Measurements from ENCODE around the gene LIPA.
"Not testable (repeated sequence)": the region's sequence is repeated elsewhere in the genome, so short reads cannot be mapped to it uniquely, and the experiment has no call there.

LIPA gene

DNA sequence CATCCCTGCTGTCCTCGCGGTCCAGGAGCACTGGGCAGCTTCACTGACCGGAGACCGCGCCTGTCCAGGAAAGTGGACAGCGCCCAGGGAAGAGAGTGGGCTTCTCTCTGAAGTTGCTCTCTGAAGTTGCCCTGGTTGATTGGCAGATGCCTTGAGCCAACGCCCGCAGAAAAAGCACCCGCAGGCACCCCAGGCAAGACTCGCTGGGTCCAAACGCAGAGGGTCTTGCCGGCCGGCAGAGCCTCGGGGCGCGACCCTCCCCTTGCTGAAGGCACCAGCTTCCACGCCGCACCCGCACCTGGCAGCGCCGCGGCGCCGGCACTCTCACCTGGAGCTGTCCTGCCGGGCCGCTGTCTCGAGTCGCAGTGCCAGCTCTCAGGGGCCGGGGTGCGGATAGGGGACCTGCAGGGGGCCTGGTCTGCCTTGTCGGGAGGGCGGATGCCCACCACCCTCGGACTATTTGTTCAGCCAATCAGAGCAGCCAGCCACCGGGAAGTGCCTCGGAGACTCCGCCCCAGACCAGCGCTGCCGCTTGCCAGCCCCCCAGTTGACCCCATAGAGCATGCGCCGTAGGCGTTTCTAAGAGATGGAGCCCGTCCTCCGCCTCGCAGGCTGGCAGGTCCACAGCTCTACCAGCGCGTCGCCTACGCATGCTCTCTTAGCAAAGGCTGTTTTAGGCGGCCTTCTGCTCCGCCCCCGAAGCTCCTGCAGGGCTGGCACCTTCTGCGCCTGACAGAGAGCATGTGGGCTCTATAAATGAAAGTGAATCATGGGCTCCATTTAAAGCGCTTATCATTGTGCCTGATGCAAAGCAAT is at the start of gene LIPA:
LIPA (minus strand) TSS at position 367 of the 816 bp plus-strand sequence. CDS start 4,127 bp downstream, outside the sequence.
- DNase-seq: peak; percentile 87 to 97 (median 90)

DNA sequence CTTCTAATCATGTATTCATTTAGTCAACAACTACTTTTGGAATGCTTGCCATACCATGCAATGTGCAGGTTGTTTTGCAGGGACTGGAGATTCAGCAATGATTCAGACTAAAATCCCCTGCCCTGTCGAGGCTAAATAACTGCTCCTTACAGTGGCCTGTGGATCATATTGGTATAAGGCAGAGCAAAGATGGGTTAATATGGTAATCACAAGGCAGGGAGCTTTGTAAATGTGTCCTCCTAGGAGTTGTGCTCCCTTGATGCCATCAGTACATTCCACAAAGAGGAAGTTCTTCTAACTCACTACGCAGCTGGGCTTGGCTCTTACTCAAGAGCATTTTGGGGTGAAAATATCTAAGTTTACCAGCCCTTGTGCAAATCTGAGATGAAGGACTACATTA is 49.7 kb upstream of the LIPA start:
- no peak for DNase-seq

- no peak for DNase-seq
These were observed 47.5 kb upstream of the LIPA start for GRCh38 chr10:89299031-89299430.

GRCh38 chr10:89297791-89298190 is 46.2 kb upstream of the LIPA start:
- DNase-seq: no peak

- DNase-seq: no peak
These were observed 45.8 kb upstream of the LIPA start for GRCh38 chr10:89297356-89297755.

DNA sequence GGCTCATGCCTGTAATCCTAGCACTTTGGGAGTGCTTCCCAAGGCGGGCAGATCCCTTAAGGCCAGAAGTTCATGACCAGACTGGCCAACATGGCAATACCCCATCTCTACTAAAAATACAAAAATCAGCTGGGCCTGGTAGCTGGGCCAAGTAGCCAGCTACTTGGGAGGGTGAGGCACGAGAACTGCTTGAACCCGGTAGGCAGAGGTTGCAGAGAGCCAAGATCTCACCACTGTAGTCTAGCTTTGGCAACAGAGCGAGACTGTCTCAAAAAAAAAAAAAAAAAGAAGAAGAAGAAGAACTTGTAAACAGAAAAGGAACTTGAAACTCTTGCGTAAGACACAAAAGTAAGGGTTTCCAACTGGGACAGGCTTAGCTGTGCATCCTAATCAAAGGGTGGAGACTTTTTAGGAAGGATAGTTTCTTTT is 44.7 kb upstream of the LIPA start:
- DNase-seq: no peak

DNA sequence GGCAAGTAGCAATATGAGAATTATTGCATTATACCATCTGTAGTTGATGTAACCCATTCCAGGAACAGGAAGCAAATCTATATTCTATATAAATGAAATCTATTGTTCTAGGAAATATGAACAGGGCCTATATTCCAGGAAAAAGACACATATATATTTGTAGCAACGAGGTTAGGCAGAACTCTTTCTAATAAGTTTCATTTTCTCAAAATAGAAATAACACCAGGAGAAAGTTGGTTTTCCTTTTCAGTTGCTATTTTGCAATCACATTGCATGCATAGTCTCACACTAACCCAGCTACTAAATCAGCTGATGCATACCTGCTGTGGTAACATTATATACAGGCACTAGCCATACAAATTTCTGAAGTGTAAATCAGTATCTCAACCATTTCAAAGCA is 44.0 kb upstream of the LIPA start:
- no peak for DNase-seq

DNA sequence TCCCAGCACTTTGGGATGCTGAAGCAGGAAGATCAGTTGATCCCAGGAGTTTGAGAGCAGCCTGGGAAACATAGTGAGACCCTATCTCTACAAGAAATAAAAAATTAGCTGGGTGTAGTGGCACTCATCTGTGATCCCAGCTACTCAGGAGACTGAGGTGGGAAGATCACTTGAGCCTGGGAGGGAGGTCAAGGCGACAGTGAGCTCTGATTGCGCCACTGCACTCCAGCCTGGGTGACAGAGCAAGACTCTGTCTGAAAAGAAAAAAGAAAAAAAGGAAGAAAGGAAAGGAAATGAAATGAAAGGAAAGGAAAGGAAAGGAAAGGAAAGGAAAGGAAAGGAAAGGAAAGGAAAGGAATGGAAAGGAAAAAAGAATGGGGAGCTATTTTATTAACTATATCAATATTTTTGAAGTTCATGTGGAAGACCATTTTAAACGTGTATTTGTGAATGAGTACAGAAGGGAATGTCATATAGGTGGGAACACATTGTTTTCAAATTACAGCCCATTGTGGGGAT is 43.2 kb upstream of the LIPA start:
- no peak for DNase-seq

GRCh38 chr10:89285303-89285702 is 33.7 kb upstream of the LIPA start:
- DNase-seq: not testable (repeated sequence)

- DNase-seq: not testable (repeated sequence)
These were observed 33.1 kb upstream of the LIPA start for GRCh38 chr10:89284711-89285110.

DNA sequence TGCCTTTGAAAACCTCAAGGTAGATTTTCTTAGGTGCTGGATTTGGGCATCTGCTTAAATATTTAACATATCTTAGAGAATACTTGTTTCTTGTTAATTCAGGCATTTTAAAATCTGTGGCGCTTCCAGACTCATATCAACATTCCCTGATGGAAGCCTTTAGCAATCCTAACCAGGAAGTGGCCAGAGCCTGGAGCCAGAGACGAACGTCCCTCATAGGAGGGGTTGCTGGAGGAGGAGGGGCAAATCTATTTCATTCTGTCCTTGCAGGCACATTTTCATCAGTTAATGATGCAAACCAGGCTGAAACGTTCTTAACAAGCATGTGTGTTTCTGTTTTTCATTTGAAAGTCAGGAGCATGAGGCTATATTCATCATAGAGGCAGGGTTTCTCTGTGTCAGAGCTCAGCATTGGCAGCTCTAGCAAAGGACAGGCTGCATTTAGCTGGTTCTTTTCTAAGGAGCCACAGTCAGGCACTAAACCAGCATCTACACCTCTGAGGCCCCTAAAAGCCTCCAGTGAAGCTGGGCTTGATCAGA is 32.4 kb upstream of the LIPA start:
- peak in 2 of 3 experiments; percentile 49 to 74 for DNase-seq

- peak in 2 of 3 experiments; percentile 49 to 74 for DNase-seq
These were observed 31.7 kb upstream of the LIPA start for GRCh38 chr10:89283025-89283935.

DNA sequence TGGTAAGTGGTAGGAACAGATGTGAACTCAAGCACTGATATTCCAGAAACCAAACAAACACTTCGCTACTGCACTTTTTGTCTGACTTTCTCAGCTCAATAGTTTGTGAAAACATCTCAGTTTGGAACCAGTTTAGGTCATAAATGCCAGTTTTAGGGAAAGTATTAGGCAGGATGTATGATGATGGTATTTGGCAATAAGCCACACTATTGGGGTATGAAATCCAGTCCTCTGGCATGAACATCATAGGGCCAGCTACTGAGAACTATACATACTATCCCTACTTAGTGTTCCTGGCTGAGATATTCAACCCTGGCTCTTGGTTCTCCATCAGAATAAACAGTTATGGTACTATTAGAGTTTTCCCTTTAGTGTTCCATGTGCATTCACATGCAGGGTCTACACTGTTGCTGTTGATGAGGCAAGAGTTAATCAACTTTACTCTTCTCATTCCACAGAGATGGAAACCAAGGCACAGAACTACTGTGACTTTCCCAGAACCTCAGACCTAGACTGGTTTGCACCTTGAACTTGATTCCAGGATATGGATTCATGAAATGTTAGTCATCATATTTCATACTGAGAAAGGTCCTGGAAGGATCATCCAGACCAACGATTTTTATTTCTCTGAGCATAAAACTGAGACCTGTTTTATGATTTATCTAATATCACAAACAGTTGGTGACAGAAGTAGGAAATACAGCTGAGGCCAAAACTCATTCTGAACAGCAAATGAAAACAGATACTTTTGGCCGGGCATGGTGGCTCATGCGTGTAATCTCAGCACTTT is 30.2 kb upstream of the LIPA start:
- DNase-seq: no peak

DNA sequence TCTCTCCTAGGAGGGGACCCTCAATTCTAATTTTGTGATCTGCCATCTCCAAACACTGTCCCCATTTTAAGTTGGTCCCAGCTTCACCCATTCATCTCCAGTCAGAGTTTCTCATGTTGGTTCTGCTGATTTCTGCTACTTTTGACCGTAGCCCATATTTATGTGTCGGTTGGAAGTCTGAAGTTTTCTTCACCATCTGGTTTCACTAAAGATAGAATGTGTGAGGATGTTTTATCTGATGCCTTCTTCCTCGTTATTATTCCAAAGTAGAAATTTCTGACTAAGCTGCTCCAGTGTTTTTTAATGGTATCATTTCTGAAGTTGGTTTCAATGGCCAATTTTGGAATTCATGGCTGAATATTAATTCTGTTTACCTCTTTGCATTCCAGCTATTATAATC is 28.9 kb upstream of the LIPA start:
- no peak for DNase-seq

DNA sequence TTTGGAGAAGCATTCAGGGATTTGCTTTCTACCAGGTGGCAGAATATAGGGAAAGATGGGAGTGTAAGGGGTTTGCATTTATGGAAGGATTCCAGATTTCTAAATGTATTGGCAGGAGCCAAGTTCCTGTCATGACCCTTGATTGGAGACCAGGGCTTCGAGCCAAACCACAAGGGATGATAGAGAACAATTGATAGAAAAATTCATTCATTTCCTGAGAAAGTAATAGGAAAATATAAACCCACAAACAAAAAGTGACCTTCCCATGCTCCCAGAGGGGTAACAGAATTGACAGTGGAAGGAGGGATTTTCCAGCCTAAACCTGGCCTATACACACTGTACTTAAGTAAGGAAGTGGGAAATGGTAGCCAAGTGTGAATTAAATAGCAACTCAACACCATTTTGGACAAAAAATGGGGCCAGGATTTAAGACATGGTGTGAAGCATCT is 27.9 kb upstream of the LIPA start:
- DNase-seq: no peak

- DNase-seq: no peak
These were observed 27.4 kb upstream of the LIPA start for GRCh38 chr10:89278900-89279392.

DNA sequence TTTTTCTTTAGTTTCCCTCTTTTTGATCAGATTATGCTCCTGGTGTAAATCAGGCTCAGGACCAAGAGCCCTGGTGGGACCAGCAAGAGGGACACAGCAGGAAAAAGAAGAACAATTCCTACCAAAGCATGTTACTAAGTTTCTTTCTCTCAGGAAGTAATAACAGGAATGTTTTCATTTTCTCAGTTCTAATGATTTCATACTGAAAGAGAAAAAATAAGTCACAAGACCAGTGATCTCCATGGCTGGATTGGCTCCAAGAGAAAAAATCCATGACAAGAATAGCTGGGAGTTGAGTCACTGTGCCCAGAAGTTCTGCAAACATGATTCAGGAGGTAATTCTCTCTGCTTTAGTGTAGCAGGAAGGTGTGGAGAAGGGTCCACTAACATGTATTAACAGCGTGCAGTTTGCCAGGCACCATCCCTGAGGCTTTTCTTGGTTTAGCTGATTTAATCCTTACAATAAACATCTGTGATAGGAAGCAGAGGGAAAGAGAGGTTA is 26.5 kb upstream of the LIPA start:
- DNase-seq: no peak

DNA sequence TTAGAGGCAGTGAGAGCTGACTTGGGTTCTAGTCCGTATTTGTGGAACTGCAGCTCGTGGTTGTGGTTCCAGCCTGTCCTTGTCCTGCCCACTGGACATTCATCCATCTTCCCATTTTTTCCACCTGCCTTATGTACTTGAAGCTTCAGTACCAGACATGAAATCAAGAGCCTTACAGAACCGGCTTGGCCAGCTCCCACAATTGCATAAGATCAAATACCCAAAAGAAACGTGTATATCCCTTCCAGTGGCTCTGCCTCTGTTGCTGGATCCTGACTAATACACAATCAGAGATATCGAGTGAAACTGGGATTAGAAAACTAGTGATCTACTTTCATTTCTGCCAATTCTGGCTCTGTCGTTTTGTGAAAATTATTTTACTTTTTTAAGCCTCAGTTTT is 23.8 kb upstream of the LIPA start:
- no peak for DNase-seq

- DNase-seq: no peak
These were observed 23.4 kb upstream of the LIPA start for GRCh38 chr10:89274928-89275327.

DNA sequence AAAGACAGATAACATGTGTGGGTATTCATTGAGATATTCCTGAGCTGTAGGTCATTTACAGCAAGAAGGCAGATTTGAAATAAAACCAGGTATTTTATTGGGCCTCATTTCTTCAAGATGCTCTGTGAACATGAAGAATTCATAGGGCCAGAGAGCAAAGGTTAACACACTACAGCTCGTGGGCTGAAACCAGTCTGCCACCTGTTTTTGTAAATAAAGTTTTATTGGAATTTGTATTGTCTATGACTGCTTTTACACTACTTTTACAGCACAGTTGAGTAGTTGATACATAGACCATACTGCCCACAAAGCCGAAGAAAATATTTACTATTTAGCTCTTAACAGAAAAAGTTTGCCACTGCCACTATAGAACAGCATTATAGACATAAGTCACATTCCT is 22.1 kb upstream of the LIPA start:
- no peak for DNase-seq

DNA sequence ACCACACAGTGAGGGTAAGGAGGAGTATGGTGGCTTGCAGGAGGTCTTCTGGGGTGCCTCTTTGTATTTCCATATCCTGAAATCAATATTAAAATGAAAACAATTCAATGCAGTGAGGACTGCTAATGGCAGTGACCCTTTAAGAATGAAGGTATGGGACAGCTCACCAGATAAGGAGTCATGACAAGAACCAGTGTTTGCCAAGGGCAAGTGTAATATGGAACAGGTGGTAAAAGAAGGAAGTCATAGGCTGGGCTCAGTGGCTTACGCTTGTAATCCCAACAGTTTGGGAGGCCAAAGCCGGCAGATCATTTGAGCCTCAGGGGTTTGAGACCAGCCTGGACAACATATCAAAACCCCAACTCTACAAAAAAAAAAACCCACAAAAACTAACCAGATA is 20.0 kb upstream of the LIPA start:
- no peak for DNase-seq

- no peak for DNase-seq
These were observed 18.5 kb upstream of the LIPA start for GRCh38 chr10:89270153-89270483.
